Upper lobe of left lung (tissue), 6 donors: ENCODE results near the gene AADACL2. TPM values are rescaled to one million over a fixed set of nuclear protein-coding genes. Genes with fewer than 3 reads are reported as not detected.

ENCODE experiments used
- ATAC-seq, 2 donors: fragments of 200-7000 bp; cut with Tn5 transposase; one replicate each; pipeline ENCODE4 v1.9.1; 2022; ENCODE audit warnings: mild to moderate bottlenecking in 2 of 2, moderate library complexity in 2 of 2; ENCODE audit not compliant: low FRiP score in 2 of 2
- DNase-seq, 2 donors: peaks; one replicate each; pipeline ENCODE4 v3.0.0-alpha.2; 2019 to 2020
- H3K27ac ChIP-seq, 4 donors: fragments of 200-600 bp; sonication (generic); one replicate each; pipeline ENCODE4 v1.5.1; 2016 to 2019
- H3K27me3 ChIP-seq, 4 donors: fragments of 200-600 bp; sonication (generic); one replicate each; pipeline ENCODE4 v1.5.1; 2017 to 2019
- H3K36me3 ChIP-seq, 4 donors: fragments of 200-600 bp; sonication (generic); one replicate each; pipeline ENCODE4 v1.5.1; 2016 to 2019
- H3K4me1 ChIP-seq, 4 donors: fragments of 200-600 bp; sonication (generic); one replicate each; pipeline ENCODE4 v1.5.1; 2018 to 2019
- H3K4me3 ChIP-seq, 4 donors: fragments of 200-600 bp; sonication (generic); one replicate each; pipeline ENCODE4 v1.5.1; 2017 to 2019; ENCODE audit warnings: mild to moderate bottlenecking in 2 of 4, moderate library complexity in 1 of 4
- H3K9me3 ChIP-seq, 4 donors: fragments of 200-600 bp; sonication (generic); one replicate each; pipeline ENCODE4 v1.5.1; 2018 to 2019
- CTCF ChIP-seq, 6 experiments: fragments of 450-650 bp in 4 of 6; fragments of 200-600 bp in 2 of 6; sonication (generic) in 2 of 6; IDR thresholded peaks; one replicate each; pipeline ENCODE4 v1.5.1; 2016 to 2019; ENCODE audit warnings: antibody characterized with exemption in 6 of 6
- EP300 ChIP-seq, 4 donors: sonication (generic); formaldehyde crosslinking; IDR thresholded peaks; one replicate each; pipeline ENCODE4 v1.5.1; 2017; ENCODE audit warnings: antibody characterized with exemption in 4 of 4, control low read depth in 2 of 4
- POLR2A ChIP-seq, 4 donors: fragments of 450-650 bp; IDR thresholded peaks; one replicate each; pipeline ENCODE4 v1.5.1; 2016 to 2017; ENCODE audit warnings: antibody characterized with exemption in 4 of 4, mild to moderate bottlenecking in 2 of 4
- POLR2AphosphoS5 ChIP-seq, 2 donors: sonication (generic); formaldehyde crosslinking; IDR thresholded peaks; one replicate each; pipeline ENCODE4 v1.5.1; 2017; ENCODE audit warnings: antibody characterized with exemption in 2 of 2
- WGBS, 2 donors: methylation state at CpG; one replicate each; pipeline ENCODE4 v1.1.5; 2017 to 2018; 5-methylcytosine and 5-hydroxymethylcytosine counted together
- total RNA-seq, 6 donors: library from RNA; depleted of rRNA in 4 of 6; stranded (reverse); fragments of >200 nt in 4 of 6; gene quantifications; one replicate each; pipeline versions ENCODE4 v1.1.0 to v1.2.1, GENCODE V29; 2016 to 2021
- donor health status: DM: no; HTN: no; CAD: no; lungs with moderate emphysema.
- donor health status: DM: no; HTN: yes; CAD: no; lungs with severe emphysema.

The AADACL2 gene
- total RNA-seq, 6 donors from 2014 or later: 1.6 TPM; not detected in 5

DNA sequence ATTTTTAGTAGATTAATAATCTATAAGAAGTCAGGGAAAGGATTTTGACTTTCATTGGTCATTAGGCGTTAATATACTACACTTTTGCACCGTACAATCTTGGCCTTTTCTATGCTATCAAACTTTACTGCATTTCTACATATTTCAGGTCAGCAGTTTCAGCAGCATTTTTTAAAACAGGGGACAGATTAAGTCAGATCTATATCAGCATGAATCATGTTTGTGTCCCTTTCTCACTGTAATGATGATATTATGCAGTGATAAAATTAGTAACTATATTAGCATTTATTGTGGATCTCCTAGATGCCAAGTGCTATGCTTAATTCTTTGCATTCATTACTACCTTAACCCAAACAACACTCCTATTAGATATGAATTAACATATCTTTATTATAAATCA lies 59.9 kb downstream of the AADACL2 start:
- no peak for ATAC-seq
- H3K9me3 ChIP-seq: no peaks in the 10 kb centered on the region
- TF ChIP-seq POLR2AphosphoS5 (IDR thresholded peaks at IDR 0.05) (no peak), EP300 (IDR thresholded peaks at IDR 0.05) (no peak), POLR2A (IDR thresholded peaks at IDR 0.05) (no peak), CTCF (IDR thresholded peaks at IDR 0.05) (no peak)
- DNase-seq: no peak
- 46 to 70% methylated on average over 2 of the region's 2 CpGs for WGBS, 2 donors
- no peaks in the 10 kb centered on the region for H3K4me1 ChIP-seq
- no peak overlapping the region for H3K4me3 ChIP-seq
- H3K27me3 ChIP-seq: no peaks in the 10 kb centered on the region
- no peaks in the 10 kb centered on the region for H3K36me3 ChIP-seq
- no peak overlapping the region for H3K27ac ChIP-seq

GRCh38 chr3:151794080-151794479 lies 60.4 kb downstream of the AADACL2 start:
- no peaks in the 10 kb centered on the region for H3K27me3 ChIP-seq
- H3K4me3 ChIP-seq: no peak overlapping the region
- no peak for ATAC-seq
- no peak for TF ChIP-seq CTCF (IDR thresholded peaks at IDR 0.05)
- TF ChIP-seq POLR2A (IDR thresholded peaks at IDR 0.05): no peak
- no peak for TF ChIP-seq POLR2AphosphoS5 (IDR thresholded peaks at IDR 0.05)
- no peak for TF ChIP-seq EP300 (IDR thresholded peaks at IDR 0.05)
- no peak for DNase-seq
- H3K27ac ChIP-seq: no peak overlapping the region
- 61 to 67% methylated on average over 2 of the region's 2 CpGs for WGBS, 2 donors
- H3K9me3 ChIP-seq: no peaks in the 10 kb centered on the region
- no peaks in the 10 kb centered on the region for H3K36me3 ChIP-seq
- H3K4me1 ChIP-seq: no peaks in the 10 kb centered on the region

DNA sequence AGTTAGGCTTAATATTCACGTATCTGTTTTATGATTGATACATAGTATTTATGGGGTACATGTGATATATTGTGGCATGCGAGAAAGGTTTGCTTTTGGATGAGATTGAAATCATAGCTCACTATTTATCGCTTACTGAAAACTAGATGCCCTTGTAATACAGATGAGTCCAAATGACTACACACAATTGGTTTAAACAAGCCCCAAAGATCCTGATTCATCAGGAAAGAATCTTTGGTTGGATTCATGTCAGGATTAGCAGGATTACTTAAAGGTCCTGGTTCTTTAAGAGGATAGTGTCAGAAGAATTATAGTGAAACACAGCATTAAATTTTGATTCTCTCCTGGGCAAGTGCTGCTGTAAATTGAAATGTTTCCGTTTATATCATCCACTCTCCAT lies 61.5 kb downstream of the AADACL2 start:
- ATAC-seq: peak in 1 of 2 donors; percentile 63
- no peaks in the 10 kb centered on the region for H3K4me1 ChIP-seq
- no peak overlapping the region for H3K27ac ChIP-seq
- H3K27me3 ChIP-seq: no peaks in the 10 kb centered on the region
- no peaks in the 10 kb centered on the region for H3K36me3 ChIP-seq
- H3K4me3 ChIP-seq: no peak overlapping the region
- TF ChIP-seq POLR2AphosphoS5 (IDR thresholded peaks at IDR 0.05): no peak
- no peak for TF ChIP-seq POLR2A (IDR thresholded peaks at IDR 0.05)
- TF ChIP-seq CTCF (IDR thresholded peaks at IDR 0.05): no peak
- TF ChIP-seq EP300 (IDR thresholded peaks at IDR 0.05): no peak
- 91 to 93% methylated on average over 4 of the region's 4 CpGs for WGBS, 2 donors
- no peaks in the 10 kb centered on the region for H3K9me3 ChIP-seq
- no peak for DNase-seq

DNA sequence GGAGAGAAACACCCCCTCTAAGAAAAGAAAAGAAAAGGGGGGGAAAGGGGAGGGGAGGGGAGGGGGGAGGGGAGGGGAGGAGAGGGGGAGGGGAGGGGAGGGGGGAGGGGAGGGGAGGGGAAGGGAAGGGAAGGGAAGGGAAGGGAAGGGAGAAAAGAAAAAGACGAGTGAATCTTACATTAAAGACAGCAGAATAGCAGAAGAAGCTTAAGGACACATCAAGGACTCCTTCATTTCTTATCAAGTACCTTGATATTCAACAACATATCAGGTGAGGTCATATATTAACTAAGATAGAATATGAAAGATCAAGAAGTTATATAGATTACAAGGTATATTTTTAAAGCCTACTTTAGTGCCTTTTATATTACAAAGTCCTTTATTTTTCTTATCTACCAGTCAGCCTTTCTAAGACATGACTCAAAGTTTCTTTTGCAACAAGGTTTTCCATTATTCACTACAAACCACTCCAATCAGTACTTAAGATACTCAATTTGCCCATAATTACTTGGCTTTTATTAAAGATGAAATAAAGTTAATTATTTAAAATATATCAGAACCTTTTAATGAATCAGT lies 62.5 kb downstream of the AADACL2 start:
- Histone ChIP-seq H3K27me3 (no peaks in the 10 kb centered on the region), H3K4me1 (no peaks in the 10 kb centered on the region), H3K9me3 (no peaks in the 10 kb centered on the region), H3K27ac (no peak overlapping the region), H3K36me3 (no peaks in the 10 kb centered on the region), H3K4me3 (no peak overlapping the region)
- TF ChIP-seq POLR2A (IDR thresholded peaks at IDR 0.05) (no peak), CTCF (IDR thresholded peaks at IDR 0.05) (no peak), EP300 (IDR thresholded peaks at IDR 0.05) (no peak), POLR2AphosphoS5 (IDR thresholded peaks at IDR 0.05) (no peak)
- 39 to 53% methylated on average over 1 of the region's 1 CpG for WGBS, 2 donors
- ATAC-seq (no peak), DNase-seq (no peak)

- WGBS, 2 donors: 72 to 80% methylated on average over 2 of the region's 2 CpGs
- ATAC-seq: no peak
Measured at GRCh38 chr3:151798466-151798865, 64.7 kb downstream of the AADACL2 start.

More at GRCh38 chr3:151798466-151798865, 64.7 kb downstream of the AADACL2 start:
- no peaks in the 10 kb centered on the region for H3K4me1 ChIP-seq
- no peak for TF ChIP-seq EP300 (IDR thresholded peaks at IDR 0.05)
- no peak for TF ChIP-seq POLR2AphosphoS5 (IDR thresholded peaks at IDR 0.05)
- TF ChIP-seq POLR2A (IDR thresholded peaks at IDR 0.05): no peak
- no peak for TF ChIP-seq CTCF (IDR thresholded peaks at IDR 0.05)
- no peak for DNase-seq
- H3K27me3 ChIP-seq: no peaks in the 10 kb centered on the region
- no peak overlapping the region for H3K27ac ChIP-seq
- H3K9me3 ChIP-seq: no peaks in the 10 kb centered on the region
- no peak overlapping the region for H3K4me3 ChIP-seq
- H3K36me3 ChIP-seq: no peaks in the 10 kb centered on the region
